Neuronal stem cell (in vitro differentiated cells): ENCODE measurements around the gene MITF. TPM values are rescaled to one million over a fixed set of nuclear protein-coding genes. Genes with fewer than 3 reads are reported as not detected.

Source experiments
- small RNA-seq: library from polyadenylated mRNA; stranded (forward); fragments of <200 nt; extraction: miRNeasy Mini kit (QIAGEN cat#:217004); gene quantifications from one replicate; pipeline ENCODE3, GENCODE V24; 2013; ENCODE audit not compliant: insufficient read depth

Gene MITF

Small RNAs within 50 kb of the gene (small RNA-seq; reads per million reads assigned to genes)
- gene RN7SL418P, result not detected
